Aorta (tissue), 5 donors: Measurements from ENCODE around the gene NETO1. TPM values are rescaled to one million over a fixed set of nuclear protein-coding genes. Genes with fewer than 3 reads are reported as not detected.

ENCODE experiments used
- ATAC-seq: fragments of 200-7000 bp; cut with Tn5 transposase; one replicate; pipeline ENCODE4 v1.9.1; 2022; ENCODE audit warnings: moderate library complexity; ENCODE audit not compliant: low FRiP score
- DNase-seq, 2 donors: peaks; one replicate each; pipeline ENCODE4 v3.0.0-alpha.2; 2020
- H3K27ac ChIP-seq, 2 donors: one replicate each; pipeline ENCODE4 v1.5.1; 2013; ENCODE audit warnings: low read length in 2 of 2, mild to moderate bottlenecking in 2 of 2, moderate library complexity in 2 of 2, control low read depth in 1 of 2, inconsistent platforms in 1 of 2, low read depth in 1 of 2
- H3K27me3 ChIP-seq, 2 donors: one replicate each; pipeline ENCODE4 v1.6.1; 2013; ENCODE audit warnings: control low read depth in 1 of 2, low read length in 1 of 2, mild to moderate bottlenecking in 1 of 2, moderate library complexity in 1 of 2; ENCODE audit not compliant: insufficient read depth in 2 of 2, control insufficient read depth in 1 of 2
- H3K36me3 ChIP-seq, 2 donors: one replicate each; pipeline ENCODE4 v1.6.1; 2013; ENCODE audit warnings: control low read depth in 1 of 2, low read length in 1 of 2, mild to moderate bottlenecking in 1 of 2; ENCODE audit not compliant: insufficient read depth in 2 of 2, control insufficient read depth in 1 of 2
- H3K4me1 ChIP-seq, 2 donors: one replicate each; pipeline ENCODE4 v1.6.1; 2013; ENCODE audit warnings: low read length in 2 of 2, control low read depth in 1 of 2, mild to moderate bottlenecking in 1 of 2, moderate library complexity in 1 of 2; ENCODE audit not compliant: insufficient read depth in 2 of 2, control insufficient read depth in 1 of 2
- H3K4me3 ChIP-seq, 2 donors: one replicate each; pipeline ENCODE4 v1.5.1; 2013; ENCODE audit warnings: low read length in 2 of 2, control low read depth in 1 of 2, mild to moderate bottlenecking in 1 of 2
- H3K9me3 ChIP-seq: one replicate; pipeline ENCODE4 v1.6.1; 2013; ENCODE audit warnings: mild to moderate bottlenecking, low read length; ENCODE audit not compliant: control insufficient read depth
- WGBS, 2 donors: extraction: QIAGEN DNeasy Blood & Tissue Kit; methylation state at CpG; one replicate each; pipeline ENCODE4 v1.1.7; 2013; 5-methylcytosine and 5-hydroxymethylcytosine counted together
- intact Hi-C, 2 donors: fragments of 100-400 bp; cut with DNase I; formaldehyde crosslinking; loops; one replicate each; pipeline versions ENCODE4 v1.14.2 to v1.15.0; 2022
- long read RNA-seq, 2 donors: library from polyadenylated mRNA; unstranded; transcript quantifications; one replicate each; pipeline ENCODE4 v2.0.0, GENCODE V29; 2020 to 2021
- polyA plus RNA-seq, 2 donors: library from polyadenylated mRNA; stranded (reverse); fragments of 200-250 nt; gene quantifications; one replicate each; pipeline ENCODE4 v1.2.3, GENCODE V29; 2013
- total RNA-seq, 2 donors: library from RNA; stranded (reverse); fragmentation: NEBNext Ultra II Directional; extraction: Animal tissue kit (Norgen Biotek cat#: 25700); gene quantifications; one replicate each; pipeline ENCODE4 v1.2.1, GENCODE V29; 2021
- donor health status: healthy with polysubstance abuse.
- donor health status: Bipolar disorder and iron deficiency.
- donor health status: DM: no; HTN: no; CAD: no.
- donor health status: DM: no; HTN: no; CAD: no.
- donor health status: DM: yes; HTN: yes; CAD: no.

The NETO1 gene, protein sequence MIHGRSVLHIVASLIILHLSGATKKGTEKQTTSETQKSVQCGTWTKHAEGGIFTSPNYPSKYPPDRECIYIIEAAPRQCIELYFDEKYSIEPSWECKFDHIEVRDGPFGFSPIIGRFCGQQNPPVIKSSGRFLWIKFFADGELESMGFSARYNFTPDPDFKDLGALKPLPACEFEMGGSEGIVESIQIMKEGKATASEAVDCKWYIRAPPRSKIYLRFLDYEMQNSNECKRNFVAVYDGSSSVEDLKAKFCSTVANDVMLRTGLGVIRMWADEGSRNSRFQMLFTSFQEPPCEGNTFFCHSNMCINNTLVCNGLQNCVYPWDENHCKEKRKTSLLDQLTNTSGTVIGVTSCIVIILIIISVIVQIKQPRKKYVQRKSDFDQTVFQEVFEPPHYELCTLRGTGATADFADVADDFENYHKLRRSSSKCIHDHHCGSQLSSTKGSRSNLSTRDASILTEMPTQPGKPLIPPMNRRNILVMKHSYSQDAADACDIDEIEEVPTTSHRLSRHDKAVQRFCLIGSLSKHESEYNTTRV
- 1 to 10 TPM in 1 of 2 donors, not detected in 1; 3.8 TPM for total RNA-seq
- not detected for polyA plus RNA-seq
- long read RNA-seq, donor 1, partial matches to known transcripts, result 2 of 2 reads
- long read RNA-seq, donor 1, other reads (novel, unspliced or antisense), result 0 of 2 reads
- long read RNA-seq, donor 2, result 0 reads

DNA sequence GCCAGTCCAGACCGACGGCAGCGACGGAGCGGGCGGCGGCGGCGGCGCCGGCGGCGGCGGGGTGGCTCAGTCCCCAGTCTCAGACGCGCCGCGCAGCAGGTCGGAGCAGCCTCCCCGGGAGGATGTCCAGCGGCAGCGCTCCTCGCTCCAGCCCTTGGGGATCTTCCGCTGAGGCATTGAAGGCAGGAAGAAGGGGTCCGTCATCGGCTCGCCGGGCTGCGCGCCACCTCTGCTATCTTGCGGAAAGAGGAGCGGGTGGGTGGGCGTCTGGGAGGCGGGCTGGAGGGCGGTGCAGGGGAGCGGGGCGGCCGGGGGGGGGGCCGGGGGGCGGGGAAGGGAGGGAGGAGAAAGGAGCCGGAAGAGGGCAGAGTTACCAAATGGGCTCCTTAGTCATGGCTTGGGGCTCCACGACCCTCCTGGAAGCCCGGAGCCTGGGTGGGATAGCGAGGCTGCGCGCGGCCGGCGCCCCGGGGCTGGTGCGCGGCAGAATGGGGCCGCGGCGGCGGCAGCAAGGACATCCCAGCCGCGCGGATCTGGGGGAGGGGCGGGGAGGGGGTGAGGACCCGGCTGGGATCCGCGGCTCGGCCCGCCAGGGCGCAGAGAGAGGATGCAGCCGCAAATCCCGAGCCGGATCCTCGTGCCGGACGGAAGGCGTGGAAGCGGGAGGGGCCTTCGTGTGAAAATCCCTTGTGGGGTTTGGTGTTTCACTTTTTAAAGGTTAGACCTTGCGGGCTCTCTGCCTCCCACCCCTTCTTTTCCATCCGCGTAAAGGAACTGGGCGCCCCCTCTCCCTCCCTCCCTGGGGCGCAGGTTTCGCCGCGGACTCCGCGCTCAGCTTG, at the start of gene NETO1:
Gene NETO1 (minus strand): TSS at position 242 of the 839 bp plus-strand sequence. CDS start 696 bp downstream, outside the sequence.
- Histone ChIP-seq H3K4me3 (peak within 1 kb of the TSS; percentile 4 to 39), H3K27me3 (no peaks in the 10 kb centered on the region), H3K9me3 (no peaks in the 10 kb centered on the region), H3K27ac (no peak within 1 kb of the TSS), H3K36me3 (no peaks in the 10 kb centered on the region), H3K4me1 (no peaks in the 10 kb centered on the region)
- intact Hi-C loops, result loop anchor here in 1 of 2 donors (10.0 kb wide), 1 partner anchor 63 kb away; no protein-coding TSS in a partner anchor
- 1 to 2% methylated on average over 20 to 84 of the region's 85 CpGs for WGBS, 2 donors
- no peak for DNase-seq
- ATAC-seq, result no peak

DNA sequence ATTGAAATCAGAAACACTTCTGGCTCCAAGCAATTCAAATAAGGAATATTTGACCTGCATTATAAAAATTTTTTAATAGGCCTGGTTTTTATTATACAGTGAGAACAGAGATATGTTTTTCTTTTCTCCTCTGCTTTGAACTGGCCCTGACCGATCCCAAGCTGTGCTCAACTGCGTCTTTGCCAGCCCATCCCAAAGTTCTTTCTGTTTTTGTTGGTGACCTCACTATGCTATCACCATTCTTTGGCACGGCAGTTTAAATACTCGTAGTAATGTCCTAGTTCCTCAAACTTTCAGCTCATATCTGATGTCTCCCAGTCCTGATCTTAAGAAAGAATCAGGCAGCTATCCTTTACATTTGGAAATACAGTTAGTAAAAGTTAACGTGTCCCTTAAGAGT, 42.3 kb upstream of the NETO1 start:
- H3K27ac ChIP-seq, result no peak overlapping the region
- WGBS, 2 donors, result 37 to 53% methylated on average over 5 of the region's 5 CpGs
- no peaks in the 10 kb centered on the region for H3K27me3 ChIP-seq
- H3K4me1 ChIP-seq, result no peaks in the 10 kb centered on the region
- ATAC-seq, result no peak
- intact Hi-C loops, result no loop called here
- DNase-seq, result no peak
- no peaks in the 10 kb centered on the region for H3K36me3 ChIP-seq
- H3K4me3 ChIP-seq, result no peak overlapping the region
- H3K9me3 ChIP-seq, result no peaks in the 10 kb centered on the region

DNA sequence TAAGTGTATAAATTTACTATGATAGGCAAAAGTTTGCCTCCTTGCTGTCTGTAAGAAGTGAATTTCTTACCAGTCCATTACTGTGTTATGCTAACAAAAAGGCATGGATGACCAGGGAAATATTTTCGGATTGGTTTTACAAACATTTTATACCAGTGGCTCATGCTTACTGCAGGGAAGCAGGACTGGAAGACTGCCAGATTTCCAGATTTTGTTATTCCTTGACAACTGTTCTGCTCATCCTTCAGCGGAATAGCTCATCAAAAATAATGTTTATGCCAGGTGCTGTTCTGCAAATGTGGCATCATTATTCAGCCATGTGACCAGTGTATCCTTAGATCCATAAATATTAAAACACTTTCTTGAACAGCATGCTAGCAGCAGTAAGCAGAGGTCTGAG, 40.4 kb upstream of the NETO1 start:
- Histone ChIP-seq H3K9me3 (no peaks in the 10 kb centered on the region), H3K4me1 (no peaks in the 10 kb centered on the region), H3K27ac (no peak overlapping the region), H3K36me3 (no peaks in the 10 kb centered on the region), H3K4me3 (no peak overlapping the region), H3K27me3 (no peaks in the 10 kb centered on the region)
- ATAC-seq (no peak), DNase-seq (no peak)
- WGBS, 2 donors, result 28 to 42% methylated on average over 2 of the region's 2 CpGs
- intact Hi-C loops, result loop anchor here in 1 of 2 donors (10.0 kb wide), 1 partner anchor 83 kb away; no protein-coding TSS in a partner anchor

DNA sequence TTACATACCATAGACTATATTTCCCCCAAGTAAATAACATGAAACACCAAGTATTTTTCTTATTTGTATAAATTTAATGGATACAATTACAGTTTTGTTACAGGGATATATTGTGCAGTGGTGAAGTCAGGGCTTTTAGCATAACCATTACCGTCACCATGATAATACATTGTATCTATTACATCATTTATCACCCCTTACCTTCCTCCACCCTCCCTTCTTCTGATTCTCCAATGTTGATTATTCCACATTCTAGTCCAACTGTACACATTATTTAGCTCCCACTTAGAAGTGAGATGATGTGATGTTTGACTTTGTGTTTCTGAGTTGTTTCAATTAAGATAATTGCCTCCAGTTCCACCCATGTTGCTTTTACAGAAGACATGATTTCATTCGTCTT, 35.2 kb upstream of the NETO1 start:
- no peaks in the 10 kb centered on the region for H3K36me3 ChIP-seq
- intact Hi-C loops, result loop anchor here in 1 of 2 donors (10.0 kb wide), 1 partner anchor 78 kb away; no protein-coding TSS in a partner anchor
- ATAC-seq (no peak), DNase-seq (no peak)
- 76 to 81% methylated on average over 2 of the region's 2 CpGs for WGBS, 2 donors
- no peaks in the 10 kb centered on the region for H3K27me3 ChIP-seq
- no peaks in the 10 kb centered on the region for H3K4me1 ChIP-seq
- H3K27ac ChIP-seq, result no peak overlapping the region
- H3K4me3 ChIP-seq, result no peak overlapping the region
- no peaks in the 10 kb centered on the region for H3K9me3 ChIP-seq

DNA sequence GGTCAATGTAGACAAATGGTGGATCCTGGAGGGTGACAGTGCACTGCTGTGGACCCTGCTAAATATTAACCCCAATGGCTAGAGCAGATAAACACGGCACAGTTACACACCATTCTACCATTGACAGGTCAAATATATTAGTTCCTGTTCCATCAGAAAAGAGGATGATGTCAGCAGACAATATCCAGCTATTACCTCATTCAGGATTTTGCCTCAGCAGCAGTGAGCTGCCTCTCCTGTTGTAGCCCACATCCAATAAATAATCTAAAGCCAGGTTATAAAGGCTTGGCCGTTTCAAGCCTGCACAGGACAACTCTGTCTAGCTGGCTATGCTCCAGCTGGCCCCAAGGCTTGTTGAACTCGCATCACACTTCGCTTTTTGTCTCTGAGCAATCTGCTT, 31.6 kb upstream of the NETO1 start:
- Histone ChIP-seq H3K4me1 (no peaks in the 10 kb centered on the region), H3K4me3 (no peak overlapping the region), H3K27me3 (no peaks in the 10 kb centered on the region), H3K27ac (no peak overlapping the region), H3K36me3 (no peaks in the 10 kb centered on the region), H3K9me3 (no peaks in the 10 kb centered on the region)
- intact Hi-C loops, result no loop called here
- 30 to 39% methylated on average over 4 of the region's 4 CpGs for WGBS, 2 donors
- ATAC-seq (no peak), DNase-seq (no peak)

DNA sequence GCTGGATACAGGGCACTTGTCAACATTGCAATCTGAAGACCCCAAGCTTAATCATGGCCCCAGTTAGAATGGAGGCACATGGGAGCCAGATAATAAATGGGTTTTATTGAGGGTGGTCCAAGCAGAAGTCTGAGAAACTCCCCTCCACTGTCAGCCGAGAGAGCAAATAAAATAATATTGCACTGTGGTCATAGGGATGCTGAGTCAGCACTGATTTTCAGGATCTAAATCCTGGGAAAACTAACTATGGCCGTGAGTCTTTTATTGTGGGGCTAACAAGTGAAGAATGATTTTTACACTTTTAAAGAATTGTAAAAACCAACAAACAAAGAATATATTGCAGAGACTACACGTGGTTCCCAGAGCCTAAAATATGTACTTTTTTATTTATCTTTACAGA, 31.1 kb upstream of the NETO1 start:
- Histone ChIP-seq H3K4me1 (no peaks in the 10 kb centered on the region), H3K27ac (no peak overlapping the region), H3K36me3 (no peaks in the 10 kb centered on the region), H3K27me3 (no peaks in the 10 kb centered on the region), H3K9me3 (no peaks in the 10 kb centered on the region), H3K4me3 (no peak overlapping the region)
- intact Hi-C loops, result no loop called here
- 2 to 15% methylated on average over 3 of the region's 3 CpGs for WGBS, 2 donors
- ATAC-seq (no peak), DNase-seq (no peak)

DNA sequence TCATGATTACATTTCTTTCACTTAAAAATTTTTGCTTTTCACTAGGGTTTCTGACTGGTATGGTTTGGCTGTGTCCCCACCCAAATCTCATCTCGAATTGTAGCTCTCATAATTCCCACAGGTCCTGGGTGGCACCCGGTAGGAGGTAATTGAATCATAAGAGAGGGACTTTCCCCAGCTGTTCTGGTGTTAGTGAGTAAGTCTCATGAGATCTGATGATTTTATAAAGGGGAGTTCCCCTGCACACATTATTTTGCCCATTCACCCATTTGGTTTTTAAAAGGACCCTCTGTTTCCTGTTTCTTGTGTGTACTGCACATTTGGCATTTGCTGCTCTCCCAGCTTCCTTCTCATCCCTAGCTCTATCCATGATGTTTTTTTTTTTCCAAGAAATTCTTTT, 27.8 kb upstream of the NETO1 start:
- Histone ChIP-seq H3K36me3 (no peaks in the 10 kb centered on the region), H3K27me3 (no peaks in the 10 kb centered on the region), H3K4me1 (no peaks in the 10 kb centered on the region), H3K4me3 (no peak overlapping the region), H3K9me3 (no peaks in the 10 kb centered on the region), H3K27ac (no peak overlapping the region)
- 47 to 51% methylated on average over 2 of the region's 2 CpGs for WGBS, 2 donors
- intact Hi-C loops, result no loop called here
- no peak for DNase-seq
- no peak for ATAC-seq

DNA sequence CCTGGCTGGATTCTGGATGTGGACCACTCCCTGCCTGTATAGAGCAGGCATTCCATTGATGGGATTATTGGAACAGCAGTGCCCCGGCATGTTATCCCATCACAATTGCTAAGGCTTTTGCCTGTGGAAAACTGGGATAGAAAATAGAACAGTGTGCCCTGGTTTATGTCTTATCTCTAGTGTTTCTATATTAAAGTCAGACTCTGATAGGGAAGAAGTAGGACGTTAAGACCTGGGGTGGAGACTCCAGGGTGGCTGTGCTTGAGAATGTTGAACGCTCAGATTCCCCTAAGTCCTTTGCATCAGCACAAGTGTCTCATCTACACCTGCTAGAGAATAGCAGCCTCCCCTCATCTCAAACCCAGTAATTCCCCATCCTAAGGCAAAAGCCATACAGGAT, 10.8 kb upstream of the NETO1 start:
- DNase-seq (no peak), ATAC-seq (no peak)
- intact Hi-C loops, result no loop called here
- H3K9me3 ChIP-seq, result peaks cover 2% of the 10 kb centered on the region
- H3K27ac ChIP-seq, result no peak overlapping the region
- H3K36me3 ChIP-seq, result no peaks in the 10 kb centered on the region
- WGBS, 2 donors, result 35 to 43% methylated on average over 3 of the region's 3 CpGs
- H3K4me1 ChIP-seq, result no peaks in the 10 kb centered on the region
- no peak overlapping the region for H3K4me3 ChIP-seq
- H3K27me3 ChIP-seq, result no peaks in the 10 kb centered on the region
